Kidney (tissue), 14 donors: ENCODE measurements around the gene HOXC6. TPM values are rescaled to one million over a fixed set of nuclear protein-coding genes. Genes with fewer than 3 reads are reported as not detected.

Experiments used
- DNase-seq, 5 donors: peaks; one replicate each; pipeline ENCODE4 v3.0.0-alpha.2; 2013 to 2020
- FAIRE-seq: peaks from 2 replicates; lab custom pipeline; 2012; peaks lifted over from hg19 to GRCh38; lab: Jason Lieb, UNC
- H3K27ac ChIP-seq, 2 donors: one replicate each; pipeline ENCODE4 v1.7.0; 2013; ENCODE audit warnings: low read depth in 2 of 2, low read length in 2 of 2, inconsistent platforms in 1 of 2
- H3K27me3 ChIP-seq: one replicate; pipeline ENCODE4 v1.7.1; 2013; ENCODE audit warnings: low read length, inconsistent platforms; ENCODE audit not compliant: control insufficient read depth, insufficient read depth
- H3K36me3 ChIP-seq, 3 donors: one replicate each; pipeline versions ENCODE4 v1.7.0 to v1.7.1; 2013; ENCODE audit warnings: low read length in 3 of 3, control low read depth in 1 of 3, inconsistent platforms in 1 of 3; ENCODE audit not compliant: insufficient read depth in 3 of 3, control insufficient read depth in 2 of 3
- H3K4me1 ChIP-seq, 3 donors: one replicate each; pipeline versions ENCODE4 v1.7.0 to v1.7.1; 2013; ENCODE audit warnings: low read length in 3 of 3, inconsistent platforms in 1 of 3, low read depth in 1 of 3; ENCODE audit not compliant: control insufficient read depth in 2 of 3, insufficient read depth in 2 of 3
- H3K4me3 ChIP-seq, 3 donors: one replicate each; pipeline versions ENCODE4 v1.7.0 to v1.8.1; 2013; ENCODE audit warnings: low read length in 3 of 3, control low read depth in 1 of 3, inconsistent platforms in 1 of 3
- H3K9ac ChIP-seq, 3 donors: one replicate each; pipeline versions ENCODE4 v1.7.0 to v1.7.1; 2013; ENCODE audit warnings: low read length in 3 of 3, control low read depth in 1 of 3, inconsistent platforms in 1 of 3
- H3K9me3 ChIP-seq, 3 donors: one replicate each; pipeline versions ENCODE4 v1.7.0 to v1.7.1; 2013; ENCODE audit warnings: low read length in 3 of 3, control low read depth in 1 of 3, inconsistent platforms in 1 of 3; ENCODE audit not compliant: control insufficient read depth in 2 of 3, insufficient read depth in 1 of 3
- intact Hi-C: fragments of 100-400 bp; cut with DNase I; formaldehyde crosslinking; loops from one replicate; pipeline ENCODE4 v1.11.1; 2022
- polyA plus RNA-seq: library from polyadenylated mRNA; stranded (reverse); fragments of 350-450 nt; fragmentation: Illumina TruSeq; extraction: RNeasy Lipid Tissue Mini Kit (QIAGEN cat#74804); gene quantifications from one replicate; pipeline ENCODE4 v1.2.3, GENCODE V29; 2014; ENCODE audit warnings: low read depth, low replicate concordance; ENCODE audit not compliant: insufficient read depth
- total RNA-seq: library from RNA; stranded (reverse); fragmentation: NEBNext Ultra II Directional; extraction: Animal tissue kit (Norgen Biotek cat#: 25700); gene quantifications from one replicate; pipeline ENCODE4 v1.2.1, GENCODE V29; 2021
- TF ChIP-seq, protein P1 (sequence below): IDR thresholded peaks from 3 replicates; pipeline ENCODE4 v1.5.1; 2012; ENCODE audit warnings: mild to moderate bottlenecking, moderate library complexity, borderline replicate concordance; ENCODE audit not compliant: insufficient read depth; ENCODE audit errors: extremely low read depth
- donor health status: control.
- donor health status: control.
- donor health status: control.
- donor health status: control.
- donor health status: control.
- donor health status: DM: yes; HTN: yes; CAD: no.
- donor health status: Normal renal cell carcinoma (clear cell type).

The HOXC6 gene
- total and polyA plus RNA-seq, 2 donors from 2014 or later: 11.4 to 22.0 TPM

DNA sequence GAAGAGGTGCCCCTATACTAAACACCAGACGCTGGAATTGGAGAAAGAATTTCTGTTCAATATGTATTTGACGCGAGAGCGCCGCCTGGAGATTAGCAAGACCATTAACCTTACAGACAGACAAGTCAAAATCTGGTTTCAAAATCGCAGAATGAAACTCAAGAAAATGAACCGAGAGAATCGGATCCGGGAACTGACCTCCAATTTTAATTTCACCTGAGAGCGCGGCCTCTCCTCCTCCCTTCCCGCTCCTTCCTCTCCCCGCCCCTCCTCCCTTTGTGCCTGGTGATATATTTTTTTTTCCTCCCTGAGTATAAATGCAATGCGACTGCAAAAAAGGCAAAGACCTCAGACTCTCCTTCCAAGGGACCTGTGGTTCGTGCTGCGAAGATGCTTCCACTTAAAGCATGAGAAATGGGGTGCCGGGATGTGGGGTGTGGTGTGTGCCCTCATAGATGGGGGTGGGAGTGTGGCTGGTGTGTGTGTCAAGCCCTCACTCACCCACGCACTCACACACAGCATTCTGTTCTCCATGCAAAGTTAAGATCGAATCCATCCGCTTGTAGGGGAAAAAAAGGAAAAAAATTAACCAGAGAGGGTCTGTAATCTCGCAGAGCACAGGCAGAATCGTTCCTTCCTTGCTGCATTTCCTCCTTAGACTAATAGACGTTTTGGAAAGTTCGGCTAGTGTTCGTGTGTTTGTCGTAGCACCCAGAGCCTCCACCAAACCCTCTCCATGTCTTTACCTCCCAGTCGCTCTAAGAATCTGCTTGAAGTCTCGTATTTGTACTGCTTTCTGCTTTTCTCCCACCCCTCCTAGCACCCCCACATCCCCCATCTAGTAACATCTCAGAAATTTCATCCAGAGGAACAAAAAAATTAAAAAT, 38.8 kb upstream of the HOXC6 start:
- H3K27ac ChIP-seq: peak overlapping the region; percentile 83 to 95
- no peaks in the 10 kb centered on the region for H3K36me3 ChIP-seq
- peaks cover 0 to 34% (median 20%) of the 10 kb centered on the region in 3 donors for H3K4me1 ChIP-seq
- DNase-seq: peak; percentile 81 to 91 (median 86)
- H3K4me3 ChIP-seq: peak overlapping the region; percentile 49 to 86 (median 64)
- intact Hi-C loops: no loop called here
- TF ChIP-seq, protein P1, sequence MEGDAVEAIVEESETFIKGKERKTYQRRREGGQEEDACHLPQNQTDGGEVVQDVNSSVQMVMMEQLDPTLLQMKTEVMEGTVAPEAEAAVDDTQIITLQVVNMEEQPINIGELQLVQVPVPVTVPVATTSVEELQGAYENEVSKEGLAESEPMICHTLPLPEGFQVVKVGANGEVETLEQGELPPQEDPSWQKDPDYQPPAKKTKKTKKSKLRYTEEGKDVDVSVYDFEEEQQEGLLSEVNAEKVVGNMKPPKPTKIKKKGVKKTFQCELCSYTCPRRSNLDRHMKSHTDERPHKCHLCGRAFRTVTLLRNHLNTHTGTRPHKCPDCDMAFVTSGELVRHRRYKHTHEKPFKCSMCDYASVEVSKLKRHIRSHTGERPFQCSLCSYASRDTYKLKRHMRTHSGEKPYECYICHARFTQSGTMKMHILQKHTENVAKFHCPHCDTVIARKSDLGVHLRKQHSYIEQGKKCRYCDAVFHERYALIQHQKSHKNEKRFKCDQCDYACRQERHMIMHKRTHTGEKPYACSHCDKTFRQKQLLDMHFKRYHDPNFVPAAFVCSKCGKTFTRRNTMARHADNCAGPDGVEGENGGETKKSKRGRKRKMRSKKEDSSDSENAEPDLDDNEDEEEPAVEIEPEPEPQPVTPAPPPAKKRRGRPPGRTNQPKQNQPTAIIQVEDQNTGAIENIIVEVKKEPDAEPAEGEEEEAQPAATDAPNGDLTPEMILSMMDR: peak; percentile 35
- H3K9ac ChIP-seq: peak overlapping the region; percentile 19 to 62 (median 57)
- FAIRE-seq: no peak
- no peaks in the 10 kb centered on the region for H3K9me3 ChIP-seq
- H3K27me3 ChIP-seq: peaks cover 5% of the 10 kb centered on the region

GRCh38 chr12:53990311-53991076, 37.7 kb upstream of the HOXC6 start:
- FAIRE-seq: no peak
- DNase-seq: peak in 3 of 5 donors; percentile 63 to 80 (median 65)
- Histone ChIP-seq H3K9ac (peak overlapping the region; percentile 45 to 75 (median 62)), H3K9me3 (no peaks in the 10 kb centered on the region), H3K4me1 (peaks cover 0 to 35% (median 20%) of the 10 kb centered on the region in 3 donors), H3K27me3 (peaks cover 5% of the 10 kb centered on the region), H3K4me3 (peak overlapping the region; percentile 39 to 86 (median 63)), H3K27ac (peak overlapping the region; percentile 72 to 83), H3K36me3 (no peaks in the 10 kb centered on the region)
- TF ChIP-seq, protein P1: no peak
- intact Hi-C loops: no loop called here

DNA sequence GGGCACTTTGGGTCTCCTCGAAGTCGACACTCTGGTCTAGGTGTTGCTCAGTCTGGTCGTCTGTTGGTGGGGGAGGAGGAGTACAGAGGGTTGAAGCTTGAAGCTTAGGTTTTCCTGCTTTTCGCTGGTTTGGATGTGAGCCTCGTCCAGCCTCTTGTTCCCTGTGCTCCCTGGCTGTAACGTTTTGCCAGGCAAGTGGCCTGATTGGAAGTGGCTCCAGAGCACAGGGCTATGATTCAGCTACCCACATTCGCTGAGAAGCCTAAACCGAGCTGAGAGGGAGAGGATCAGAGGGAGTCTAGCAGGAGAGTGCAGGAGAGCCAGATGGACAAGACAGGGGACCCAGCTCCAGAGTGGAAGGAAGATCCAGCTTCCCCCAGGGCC, 37.2 kb upstream of the HOXC6 start:
- TF ChIP-seq, protein P1: no peak
- Histone ChIP-seq H3K9me3 (no peaks in the 10 kb centered on the region), H3K27ac (peak overlapping the region; percentile 68 to 72), H3K36me3 (no peaks in the 10 kb centered on the region), H3K4me3 (peak overlapping the region; percentile 39 to 86 (median 63)), H3K9ac (peak overlapping the region; percentile 45 to 75 (median 62)), H3K4me1 (peaks cover 0 to 33% (median 20%) of the 10 kb centered on the region in 3 donors), H3K27me3 (peaks cover 5% of the 10 kb centered on the region)
- FAIRE-seq: no peak
- intact Hi-C loops: no loop called here
- peak in 1 of 5 donors; percentile 82 for DNase-seq
